Fibroblast of pulmonary artery (primary cell): ENCODE measurements around the gene EEPD1.

Experiments
- DNase-seq: peaks from one replicate; pipeline ENCODE4 v3.0.0-alpha.2; 2010; ENCODE audit warnings: low read depth
- H3K4me3 ChIP-seq: replicated peaks from 2 replicates; pipeline ENCODE4 v1.5.1; 2011; ENCODE audit warnings: low read depth, mild to moderate bottlenecking, control low read depth, low read length, moderate library complexity
- CTCF ChIP-seq: IDR thresholded peaks from 2 replicates; pipeline ENCODE4 v1.5.1; 2011; ENCODE audit warnings: mild to moderate bottlenecking, control low read depth, low read length, inconsistent platforms; ENCODE audit errors: missing control alignments

The EEPD1 gene

GRCh38 chr7:36309716-36310115 is 156.7 kb downstream of the EEPD1 start:
- no peak for TF ChIP-seq CTCF
- no peak overlapping the region for H3K4me3 ChIP-seq
- no peak for DNase-seq

GRCh38 chr7:36310897-36311296 is 157.8 kb downstream of the EEPD1 start:
- no peak for TF ChIP-seq CTCF

GRCh38 chr7:36311539-36311938 is 158.5 kb downstream of the EEPD1 start:
- no peak for TF ChIP-seq CTCF
- DNase-seq = no peak
- no peak overlapping the region for H3K4me3 ChIP-seq

More at GRCh38 chr7:36310897-36311296, 157.8 kb downstream of the EEPD1 start:
- no peak overlapping the region for H3K4me3 ChIP-seq
- no peak for DNase-seq

- H3K4me3 ChIP-seq = no peak overlapping the region
- DNase-seq = no peak
- no peak for TF ChIP-seq CTCF
These were observed 159.2 kb downstream of the EEPD1 start for GRCh38 chr7:36312064-36312914.

GRCh38 chr7:36312915-36313334 is 159.9 kb downstream of the EEPD1 start:
- no peak overlapping the region for H3K4me3 ChIP-seq
- no peak for DNase-seq
- TF ChIP-seq CTCF = no peak

- no peak for TF ChIP-seq CTCF
- no peak for DNase-seq
- no peak overlapping the region for H3K4me3 ChIP-seq
These were observed 160.6 kb downstream of the EEPD1 start for GRCh38 chr7:36313607-36314006.

GRCh38 chr7:36314491-36314890 is 161.4 kb downstream of the EEPD1 start:
- DNase-seq = no peak
- no peak for TF ChIP-seq CTCF
- H3K4me3 ChIP-seq = no peak overlapping the region
